HG02970 (cell line): Measurements from ENCODE around the gene SNPH.
"Not testable (repeated sequence)": the region's sequence is repeated elsewhere in the genome, so short reads cannot be mapped to it uniquely, and the experiment has no call there.

ENCODE experiments used
- ATAC-seq: cut with Tn5 transposase; IDR thresholded peaks from one replicate; pipeline ENCODE4 v1.9.1; 2021; ENCODE audit warnings: mild to moderate bottlenecking, moderate library complexity, moderate number of reproducible peaks; ENCODE audit not compliant: unreplicated experiment, low FRiP score

Gene SNPH

DNA sequence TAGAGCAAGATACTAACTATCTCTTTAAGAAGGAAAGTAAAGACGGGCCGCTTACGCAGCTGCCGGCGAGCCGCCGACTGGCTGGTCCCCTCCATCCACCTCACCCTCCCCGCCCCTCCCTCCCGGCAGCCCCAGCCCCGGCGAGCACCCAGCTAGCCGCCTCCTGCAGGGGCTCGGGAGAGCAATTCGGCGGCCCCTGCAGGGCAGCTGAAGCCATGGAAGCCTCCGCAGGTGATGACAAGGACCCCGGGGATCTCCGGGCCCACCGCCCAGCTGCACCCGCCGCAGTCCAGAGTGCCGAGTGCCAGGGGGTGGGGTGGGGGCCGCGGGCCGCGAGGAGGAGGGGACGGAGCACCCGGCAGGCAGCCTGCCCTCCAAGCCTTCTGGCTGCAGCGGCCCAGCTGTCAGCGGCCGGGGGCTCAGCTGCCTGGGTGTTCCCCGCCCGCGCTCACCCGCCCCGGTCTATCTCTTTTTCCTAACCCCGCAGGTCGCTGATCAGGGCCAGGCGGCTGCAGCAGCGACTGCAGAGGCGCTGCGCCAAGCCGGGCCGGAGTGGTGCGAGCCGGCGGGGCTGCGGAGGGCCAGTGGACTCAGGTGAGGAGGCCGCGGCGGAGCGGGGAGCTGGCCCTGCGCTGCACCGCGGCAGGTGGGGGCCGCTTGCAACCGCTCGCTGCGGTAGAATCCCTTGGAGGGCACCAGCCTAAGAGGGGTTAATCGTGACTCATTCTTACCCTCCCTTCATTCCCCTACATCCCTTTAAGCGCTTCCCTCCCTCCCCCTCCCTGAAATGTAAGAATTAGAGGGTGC lies at the start of gene SNPH:
Gene SNPH (plus strand): TSS at position 128 of the 807 bp plus-strand sequence. CDS start 29,946 bp downstream, outside the sequence.
- ATAC-seq, result no peak

GRCh38 chr20:1216527-1217427 lies 49.3 kb upstream of the SNPH start:
- ATAC-seq, result not testable (repeated sequence)

- ATAC-seq, result not testable (repeated sequence)
These were observed 43.3 kb upstream of the SNPH start for GRCh38 chr20:1222750-1223149.

DNA sequence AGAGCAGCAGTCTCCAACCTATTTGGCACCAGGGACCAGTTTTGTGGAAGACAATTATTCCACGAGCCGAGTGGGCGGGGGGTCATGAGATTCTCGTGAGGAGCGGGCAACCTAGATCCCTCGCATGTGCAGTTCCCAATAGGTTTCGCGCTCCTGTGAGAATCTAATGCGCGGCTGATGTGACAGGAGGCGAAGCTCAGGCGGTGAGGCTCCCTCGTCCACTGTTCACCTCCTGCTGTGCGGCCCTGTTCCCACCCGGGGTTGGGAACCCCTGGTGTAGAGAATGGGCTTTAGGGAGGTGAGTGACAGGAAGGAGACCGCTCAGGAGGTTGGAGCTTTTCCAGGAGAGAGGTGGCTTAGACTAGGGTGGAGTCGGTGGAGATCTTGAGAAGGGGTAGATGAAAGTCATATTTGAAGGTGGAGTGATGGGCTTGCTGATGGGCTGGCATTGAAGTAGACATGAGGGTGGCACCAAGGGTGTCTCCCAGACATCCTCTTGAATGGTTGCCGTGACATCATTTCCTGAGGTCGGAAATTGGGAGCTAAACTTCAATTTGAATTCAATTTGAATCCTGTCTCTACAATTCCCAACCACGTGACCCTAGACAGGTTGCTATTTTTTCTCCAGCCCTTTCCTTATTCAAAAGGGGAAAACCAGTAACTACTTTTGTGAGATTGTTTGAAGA lies 41.7 kb upstream of the SNPH start:
- no peak for ATAC-seq

- no peak for ATAC-seq
These were observed 40.8 kb upstream of the SNPH start for GRCh38 chr20:1225263-1225782.

DNA sequence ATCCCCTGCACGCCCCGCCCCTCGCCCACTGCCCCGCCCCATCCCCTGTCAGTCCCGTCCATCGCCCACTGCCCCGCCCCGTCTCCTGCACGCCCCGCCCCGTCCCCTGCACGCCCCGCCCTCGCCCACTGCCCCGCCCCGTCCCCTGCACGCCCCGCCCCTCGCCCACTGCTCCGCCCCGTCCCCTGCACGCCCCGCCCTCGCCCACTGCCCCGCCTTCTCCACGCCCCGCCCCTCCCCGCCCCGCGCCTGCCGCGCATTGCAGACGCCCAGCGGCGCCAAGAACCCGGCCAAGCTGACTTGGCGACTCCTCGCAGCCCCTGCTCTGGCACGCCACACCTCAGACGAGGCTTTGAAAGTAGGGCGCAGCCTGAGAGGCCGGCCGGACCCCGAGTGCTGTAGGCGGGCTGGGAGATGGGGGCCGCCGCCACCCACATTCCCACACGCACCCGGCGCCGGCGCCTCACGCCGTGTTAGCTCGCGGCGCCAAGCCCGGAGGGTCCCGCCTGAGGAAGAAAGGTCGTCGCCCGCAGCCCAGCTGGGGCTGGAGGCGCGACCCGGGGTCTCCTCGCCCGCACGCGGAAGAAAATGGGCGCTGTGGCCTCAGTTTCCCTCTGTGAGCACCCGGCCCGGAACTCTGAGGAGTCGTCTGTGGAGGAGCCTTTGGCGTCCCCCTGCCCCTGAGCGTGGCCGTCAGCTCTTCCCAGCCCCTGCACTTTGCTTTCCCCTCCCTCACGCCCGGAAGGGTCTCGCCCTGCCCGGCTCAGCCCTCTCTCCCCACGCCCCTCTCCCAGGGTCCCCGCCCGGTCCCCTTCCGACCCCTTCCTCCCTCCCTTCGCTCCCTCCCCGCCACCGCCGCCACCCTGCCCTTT lies 40.1 kb upstream of the SNPH start, which contains the start of gene RAD21L1:
Gene RAD21L1 (plus strand): TSS at position 262 of the 872 bp plus-strand sequence. CDS start 2,410 bp downstream, outside the sequence.
- ATAC-seq, result no peak

GRCh38 chr20:1229541-1229940 lies 36.6 kb upstream of the SNPH start:
- no peak for ATAC-seq

GRCh38 chr20:1232286-1233111 lies 33.6 kb upstream of the SNPH start:
- no peak for ATAC-seq

DNA sequence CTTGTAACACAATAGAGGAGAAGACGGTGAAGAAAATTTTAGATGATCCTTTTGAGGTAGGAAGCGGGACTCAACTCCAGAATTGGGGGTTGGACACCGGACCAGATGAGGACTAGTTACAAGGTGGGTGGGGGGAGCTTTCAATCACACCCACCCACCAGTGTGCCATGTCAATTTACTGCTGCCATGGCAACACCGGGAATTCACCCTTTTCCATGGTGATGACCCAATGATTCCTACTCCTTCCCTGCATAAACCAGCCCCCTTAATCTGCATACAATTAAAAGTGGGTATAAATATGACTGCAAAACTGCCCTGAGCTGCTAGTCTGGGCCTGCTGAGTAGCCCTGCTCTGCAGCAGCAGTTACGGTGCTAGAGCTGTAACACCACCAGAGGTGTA lies 25.5 kb upstream of the SNPH start:
- no peak for ATAC-seq

DNA sequence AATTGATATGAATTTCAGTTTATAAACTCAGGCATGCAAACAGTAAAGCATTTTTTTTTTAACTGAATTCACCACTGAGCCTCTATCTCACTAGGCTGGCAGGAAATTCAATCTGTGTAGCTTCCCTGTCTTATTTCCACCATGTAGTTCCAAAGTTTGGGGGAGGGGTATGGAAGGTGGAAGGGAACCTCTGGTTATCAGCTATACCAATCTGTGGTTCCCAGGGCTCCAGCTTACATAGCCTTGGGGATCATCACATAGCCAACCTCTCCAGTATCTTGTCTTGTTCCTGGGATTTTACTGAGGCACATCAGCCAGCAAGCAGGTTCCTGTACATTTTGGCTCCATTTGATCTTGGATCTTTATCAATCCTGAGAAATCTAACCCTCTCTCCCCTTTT lies 24.6 kb upstream of the SNPH start:
- ATAC-seq, result no peak

DNA sequence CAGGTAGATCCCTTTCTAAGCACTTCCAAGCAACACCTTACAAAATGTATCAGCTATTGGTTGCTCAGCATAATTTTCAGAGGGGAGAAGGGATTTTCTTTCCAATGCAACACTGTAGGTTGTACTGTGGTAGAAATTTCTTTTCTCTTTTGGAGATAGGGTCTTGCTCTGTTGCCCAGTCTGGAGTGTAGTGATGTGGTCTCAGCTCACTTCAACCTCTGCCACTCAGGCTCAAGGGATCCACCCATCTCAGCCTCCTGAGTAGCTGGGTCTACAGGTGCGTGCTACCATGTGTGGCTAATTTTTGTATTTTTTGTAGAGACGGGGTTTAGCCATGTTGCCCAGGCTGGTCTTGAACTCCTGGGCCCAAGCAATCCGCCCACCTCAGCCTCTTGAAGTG lies 24.0 kb upstream of the SNPH start:
- ATAC-seq, result no peak

DNA sequence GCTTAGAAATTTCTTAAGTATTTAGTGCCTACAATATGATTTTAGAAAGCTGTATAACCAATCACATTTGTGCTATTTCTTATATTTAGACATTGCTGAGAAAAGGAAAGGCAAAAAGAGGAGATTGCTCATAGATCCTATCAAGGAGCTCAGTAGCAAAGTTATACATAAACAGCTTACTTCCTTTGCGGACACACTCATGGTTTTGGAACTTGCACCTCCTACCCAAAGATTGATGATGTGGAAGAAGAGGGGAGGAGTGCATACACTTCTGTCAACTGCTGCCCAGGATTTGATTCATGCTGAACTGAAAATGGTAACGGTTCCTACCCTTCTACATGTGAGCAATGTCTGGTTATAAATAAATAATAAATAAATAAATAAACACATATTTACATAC lies 23.6 kb upstream of the SNPH start:
- no peak for ATAC-seq

- no peak for ATAC-seq
These were observed 20.5 kb upstream of the SNPH start for GRCh38 chr20:1245578-1245977.

DNA sequence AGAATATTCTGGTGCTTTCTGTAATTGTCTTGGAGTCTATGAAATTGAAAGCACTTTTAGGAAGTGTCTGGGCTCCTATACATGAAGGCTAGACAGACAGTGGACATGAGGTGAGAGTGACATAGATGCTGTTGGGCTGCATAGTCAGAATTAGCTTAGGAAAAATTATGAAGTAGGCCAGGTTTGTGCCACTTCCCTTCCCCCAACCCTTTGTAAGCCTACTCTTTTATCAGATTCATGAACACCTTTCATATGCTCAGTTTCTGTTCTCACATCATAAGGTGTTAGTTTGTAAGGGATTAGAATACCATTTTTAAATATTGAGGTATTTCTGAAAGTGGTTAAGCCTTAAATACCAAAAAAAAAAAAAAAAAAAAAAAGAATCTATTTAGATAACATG lies 18.4 kb upstream of the SNPH start:
- ATAC-seq, result no peak

DNA sequence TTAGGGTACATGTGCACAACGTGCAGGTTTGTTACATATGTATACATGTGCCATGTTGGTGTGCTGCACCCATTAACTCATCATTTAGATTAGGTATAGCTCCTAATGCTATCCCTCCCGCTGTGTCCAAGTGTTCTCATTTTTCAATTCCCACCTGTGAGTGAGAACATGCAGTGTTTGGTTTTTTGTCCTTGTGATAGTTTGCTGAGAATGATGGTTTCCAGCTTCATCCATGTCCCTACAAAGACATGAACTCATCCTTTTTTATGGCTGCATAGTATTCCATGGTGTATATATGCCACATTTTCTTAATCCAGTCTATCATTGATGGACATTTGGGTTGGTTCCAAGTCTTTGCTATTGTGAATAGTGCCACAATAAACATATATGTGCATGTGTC lies 15.8 kb upstream of the SNPH start:
- not testable (repeated sequence) for ATAC-seq

- no peak for ATAC-seq
These were observed 13.7 kb upstream of the SNPH start for GRCh38 chr20:1252416-1252815.

GRCh38 chr20:1254254-1254653 lies 11.8 kb upstream of the SNPH start:
- no peak for ATAC-seq

- no peak for ATAC-seq
These were observed 10.4 kb upstream of the SNPH start for GRCh38 chr20:1255675-1256074.

DNA sequence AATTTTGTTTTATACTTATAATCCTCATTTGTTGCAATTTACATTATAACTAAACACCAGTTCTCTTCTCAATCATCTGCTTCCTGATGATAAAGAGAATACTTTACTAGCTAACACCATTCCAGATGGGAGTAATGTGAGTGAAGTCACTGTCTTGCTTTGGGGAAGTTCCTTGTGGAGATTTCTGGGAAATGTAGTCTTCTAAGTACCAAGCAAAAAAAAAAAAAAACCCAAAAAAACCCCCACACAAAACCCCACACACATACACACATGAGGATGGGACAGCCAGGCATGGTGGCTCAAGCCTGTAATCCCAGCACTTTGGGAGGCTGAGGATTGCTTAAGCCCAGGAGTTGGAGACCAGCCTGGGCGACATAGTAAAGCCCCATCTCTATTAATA lies 2.2 kb upstream of the SNPH start:
- ATAC-seq, result no peak
